Thyroid gland (tissue), 4 donors: ENCODE results near the gene POLR1B.

Experiments used
- POLR2A ChIP-seq, 2 donors: fragments of 450-650 bp; IDR thresholded peaks; one replicate each; pipeline ENCODE4 v1.6.1; 2017; ENCODE audit warnings: antibody characterized with exemption in 2 of 2, mild to moderate bottlenecking in 2 of 2, moderate library complexity in 1 of 2
- TF ChIP-seq, protein P1 (sequence below), 6 experiments: fragments of 200-600 bp in 3 of 6; fragments of 450-650 bp in 3 of 6; sonication (generic) in 3 of 6; IDR thresholded peaks; one replicate each; pipeline ENCODE4 v1.5.1; 2016 to 2019; ENCODE audit warnings: antibody characterized with exemption in 6 of 6, mild to moderate bottlenecking in 2 of 6, inconsistent platforms in 1 of 6, moderate library complexity in 1 of 6

DNA sequence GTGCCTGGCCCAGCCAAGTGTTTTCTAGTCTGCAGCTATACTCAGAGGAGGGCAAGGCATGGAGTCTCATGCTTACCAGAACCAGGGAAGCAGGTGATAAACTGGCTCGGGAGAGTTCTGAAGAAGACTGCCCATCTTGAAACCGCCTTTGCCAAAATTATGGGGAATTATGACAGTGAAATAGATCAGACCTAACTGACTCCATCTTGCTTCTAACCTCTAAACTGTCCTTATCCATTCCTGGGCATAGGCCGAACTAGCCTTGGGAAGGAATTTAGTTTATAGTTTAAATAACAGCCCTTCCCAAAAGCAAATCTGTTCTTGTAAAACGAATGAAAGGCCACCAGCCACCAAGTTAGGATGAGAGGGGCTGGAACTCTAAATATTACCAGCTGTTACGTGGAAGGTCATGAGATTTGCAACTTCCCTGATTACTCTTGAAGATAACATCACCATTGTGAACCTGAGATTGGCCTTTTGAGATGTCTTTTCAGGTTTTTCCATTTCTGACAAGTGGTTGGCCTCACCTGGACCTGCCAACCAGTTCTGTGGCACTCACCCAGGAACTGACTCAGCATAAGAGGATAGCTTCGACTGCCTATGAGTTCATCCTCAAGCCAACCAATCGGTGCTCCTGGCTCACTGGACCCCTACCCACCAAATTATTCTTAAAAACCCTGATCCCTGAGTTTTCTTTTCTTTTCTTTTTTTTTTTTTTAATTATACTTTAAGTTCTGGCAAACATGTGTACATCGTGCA, 65.6 kb downstream of the POLR1B start:
- TF ChIP-seq, protein P1, sequence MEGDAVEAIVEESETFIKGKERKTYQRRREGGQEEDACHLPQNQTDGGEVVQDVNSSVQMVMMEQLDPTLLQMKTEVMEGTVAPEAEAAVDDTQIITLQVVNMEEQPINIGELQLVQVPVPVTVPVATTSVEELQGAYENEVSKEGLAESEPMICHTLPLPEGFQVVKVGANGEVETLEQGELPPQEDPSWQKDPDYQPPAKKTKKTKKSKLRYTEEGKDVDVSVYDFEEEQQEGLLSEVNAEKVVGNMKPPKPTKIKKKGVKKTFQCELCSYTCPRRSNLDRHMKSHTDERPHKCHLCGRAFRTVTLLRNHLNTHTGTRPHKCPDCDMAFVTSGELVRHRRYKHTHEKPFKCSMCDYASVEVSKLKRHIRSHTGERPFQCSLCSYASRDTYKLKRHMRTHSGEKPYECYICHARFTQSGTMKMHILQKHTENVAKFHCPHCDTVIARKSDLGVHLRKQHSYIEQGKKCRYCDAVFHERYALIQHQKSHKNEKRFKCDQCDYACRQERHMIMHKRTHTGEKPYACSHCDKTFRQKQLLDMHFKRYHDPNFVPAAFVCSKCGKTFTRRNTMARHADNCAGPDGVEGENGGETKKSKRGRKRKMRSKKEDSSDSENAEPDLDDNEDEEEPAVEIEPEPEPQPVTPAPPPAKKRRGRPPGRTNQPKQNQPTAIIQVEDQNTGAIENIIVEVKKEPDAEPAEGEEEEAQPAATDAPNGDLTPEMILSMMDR (IDR thresholded peaks at IDR 0.05) = no peak
- no peak for TF ChIP-seq POLR2A (IDR thresholded peaks at IDR 0.05)
